LNCAP (cell line): ENCODE measurements around the gene NKD2.

Source experiments
- TF ChIP-seq, protein P1 (sequence below): fragments of 450-650 bp; IDR thresholded peaks from 2 replicates; pipeline ENCODE4 v1.5.1; 2017; ENCODE audit warnings: mild to moderate bottlenecking

Gene NKD2

DNA sequence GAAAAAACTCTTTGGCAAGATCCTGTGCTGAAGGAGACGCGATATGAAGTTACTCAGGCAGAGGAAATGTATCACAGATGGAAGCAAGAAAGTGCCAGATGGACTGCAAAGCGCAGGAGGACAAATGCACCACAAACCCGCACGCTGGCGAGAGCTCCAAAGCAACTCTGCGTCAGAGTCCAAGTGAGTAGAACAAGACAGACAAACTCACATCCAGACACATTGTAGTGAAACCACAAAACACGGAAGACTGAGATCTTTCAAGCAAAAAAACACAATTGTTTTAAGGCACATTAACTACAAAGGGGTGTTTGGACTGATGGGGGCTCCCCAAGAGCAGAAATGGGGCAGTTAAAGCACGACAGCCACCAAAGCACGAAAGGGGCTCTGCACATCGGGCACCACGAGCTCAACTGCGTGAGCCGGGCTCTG, 39.2 kb upstream of the NKD2 start:
- TF ChIP-seq, protein P1, sequence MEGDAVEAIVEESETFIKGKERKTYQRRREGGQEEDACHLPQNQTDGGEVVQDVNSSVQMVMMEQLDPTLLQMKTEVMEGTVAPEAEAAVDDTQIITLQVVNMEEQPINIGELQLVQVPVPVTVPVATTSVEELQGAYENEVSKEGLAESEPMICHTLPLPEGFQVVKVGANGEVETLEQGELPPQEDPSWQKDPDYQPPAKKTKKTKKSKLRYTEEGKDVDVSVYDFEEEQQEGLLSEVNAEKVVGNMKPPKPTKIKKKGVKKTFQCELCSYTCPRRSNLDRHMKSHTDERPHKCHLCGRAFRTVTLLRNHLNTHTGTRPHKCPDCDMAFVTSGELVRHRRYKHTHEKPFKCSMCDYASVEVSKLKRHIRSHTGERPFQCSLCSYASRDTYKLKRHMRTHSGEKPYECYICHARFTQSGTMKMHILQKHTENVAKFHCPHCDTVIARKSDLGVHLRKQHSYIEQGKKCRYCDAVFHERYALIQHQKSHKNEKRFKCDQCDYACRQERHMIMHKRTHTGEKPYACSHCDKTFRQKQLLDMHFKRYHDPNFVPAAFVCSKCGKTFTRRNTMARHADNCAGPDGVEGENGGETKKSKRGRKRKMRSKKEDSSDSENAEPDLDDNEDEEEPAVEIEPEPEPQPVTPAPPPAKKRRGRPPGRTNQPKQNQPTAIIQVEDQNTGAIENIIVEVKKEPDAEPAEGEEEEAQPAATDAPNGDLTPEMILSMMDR = no peak

- TF ChIP-seq, protein P1 = no peak
Measured at GRCh38 chr5:976849-977751, 31.5 kb upstream of the NKD2 start.

DNA sequence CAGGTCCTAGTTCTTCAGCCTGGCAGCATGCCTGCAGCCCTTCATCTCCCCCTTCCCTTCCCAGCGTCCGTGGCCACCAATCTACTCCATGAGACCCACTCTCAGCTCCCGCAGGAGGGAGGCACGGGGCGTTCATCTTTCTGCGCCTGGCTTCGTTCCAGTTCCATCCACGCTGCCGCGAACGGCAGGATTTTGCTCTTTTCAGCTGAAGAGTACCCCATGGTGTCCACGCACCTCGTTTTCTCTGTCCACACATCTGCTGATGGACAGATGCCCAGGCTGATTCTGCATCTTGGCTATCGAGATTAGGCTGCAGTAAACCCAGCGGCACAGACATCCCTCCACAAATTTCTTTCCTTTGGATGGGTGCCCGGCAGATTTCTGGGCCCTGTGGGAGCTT, 30.5 kb upstream of the NKD2 start:
- TF ChIP-seq, protein P1 = no peak

DNA sequence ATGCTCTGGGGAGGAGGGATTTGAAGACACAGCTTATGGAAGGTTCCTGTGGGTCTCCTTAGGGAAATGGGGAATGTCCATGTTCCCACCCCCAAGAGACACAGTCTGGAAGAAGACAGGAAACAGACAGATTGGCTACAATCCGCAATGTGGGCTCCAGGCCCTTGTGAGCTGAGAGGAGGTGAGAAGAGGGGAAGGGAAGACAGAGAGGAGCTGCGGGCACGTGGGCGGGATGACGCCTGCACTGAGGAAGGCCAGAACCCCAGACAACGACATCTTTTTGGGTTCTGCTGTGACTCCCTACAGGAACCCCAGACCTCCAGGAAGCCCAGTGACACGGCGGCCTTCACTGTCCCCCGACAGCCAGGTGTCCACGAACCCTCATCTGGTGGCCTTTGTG, 29.9 kb upstream of the NKD2 start:
- TF ChIP-seq, protein P1 = no peak

DNA sequence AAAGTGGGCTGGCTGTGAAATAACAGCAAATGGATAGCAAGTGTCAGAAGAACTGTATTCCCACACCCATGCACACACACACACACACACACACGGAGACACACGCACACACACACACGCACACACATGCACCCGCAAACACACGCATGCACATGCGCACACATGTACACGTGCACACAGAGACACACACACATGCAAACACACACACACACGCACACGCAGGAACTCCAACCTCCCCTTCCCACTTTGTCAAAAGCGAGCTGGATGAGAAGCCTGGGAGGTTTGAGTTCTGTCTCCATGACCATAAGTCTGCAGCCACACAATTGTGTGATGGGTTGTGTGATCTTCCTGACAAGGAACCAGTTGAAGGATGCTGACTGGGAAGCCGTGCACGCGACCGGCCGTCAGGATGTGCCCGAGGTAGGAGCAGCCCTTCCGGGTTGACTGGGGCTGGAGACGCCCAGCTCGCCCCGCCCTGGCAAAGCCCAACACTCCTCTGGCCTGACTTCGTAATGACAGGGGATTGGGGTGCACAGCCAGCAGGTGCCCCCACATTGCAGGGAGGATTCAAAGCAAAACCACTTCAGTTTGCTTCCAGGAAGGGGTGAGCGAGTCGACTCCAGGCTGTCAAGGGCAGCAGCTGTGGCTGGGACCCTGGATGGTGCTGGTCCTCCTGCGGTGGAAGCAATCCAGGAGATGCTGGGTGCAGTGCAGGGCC, 29.3 kb upstream of the NKD2 start:
- TF ChIP-seq, protein P1 = no peak

- TF ChIP-seq, protein P1 = no peak
Measured at GRCh38 chr5:980001-980588, 28.5 kb upstream of the NKD2 start.

GRCh38 chr5:980966-981365, 27.6 kb upstream of the NKD2 start:
- TF ChIP-seq, protein P1 = no peak
